Measurements from ENCODE around the gene CLMP.
"Not testable (repeated sequence)": the region's sequence is repeated elsewhere in the genome, so short reads cannot be mapped to it uniquely, and the experiment has no call there.

CLMP gene

GRCh38 chr11:123129920-123130319 lies 65.1 kb downstream of the CLMP start:
- no peak for DNase-seq

GRCh38 chr11:123125169-123125568 lies 69.9 kb downstream of the CLMP start:
- DNase-seq, result no peak

DNA sequence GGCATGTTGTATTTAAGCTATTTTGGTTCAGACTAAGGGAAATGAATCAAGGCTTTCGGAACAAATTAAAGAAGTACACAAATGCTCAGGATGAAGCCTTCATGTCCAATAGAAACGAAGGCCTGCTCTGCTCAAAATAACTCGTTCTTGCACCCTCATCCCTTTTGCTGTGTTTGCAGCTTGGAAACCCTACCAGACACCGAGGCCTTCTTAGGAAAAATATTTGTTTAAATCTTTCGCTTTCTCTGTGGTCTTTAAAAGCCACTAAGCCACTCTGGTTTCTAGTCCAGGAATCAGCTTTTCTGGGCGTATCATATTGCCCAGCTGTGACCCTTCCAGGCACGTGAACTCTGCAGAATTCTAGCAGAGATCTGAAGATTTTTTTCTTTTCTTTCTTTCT lies 72.2 kb downstream of the CLMP start:
- no peak for DNase-seq

DNA sequence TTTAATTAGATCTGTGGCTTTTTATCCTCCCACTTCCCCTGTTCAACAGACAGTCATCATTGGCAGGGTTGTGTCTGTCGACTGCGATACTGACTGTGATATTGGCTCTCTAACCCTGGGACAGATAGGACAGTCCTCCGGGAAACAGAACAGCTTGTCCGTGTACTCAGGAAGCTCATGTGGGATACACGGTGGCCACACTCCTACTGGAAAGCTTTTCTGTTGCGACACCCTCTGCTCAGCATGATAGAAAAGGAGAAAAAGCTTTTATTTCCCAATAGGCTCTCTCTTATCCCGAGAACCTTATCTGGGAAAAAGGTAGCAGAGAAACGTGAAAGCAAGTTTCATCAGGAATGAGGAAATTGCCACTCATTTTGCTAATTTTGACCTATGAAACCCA lies 72.7 kb downstream of the CLMP start:
- DNase-seq, result no peak

- no peak for DNase-seq
These were observed 78.6 kb downstream of the CLMP start for GRCh38 chr11:123116486-123116885.

DNA sequence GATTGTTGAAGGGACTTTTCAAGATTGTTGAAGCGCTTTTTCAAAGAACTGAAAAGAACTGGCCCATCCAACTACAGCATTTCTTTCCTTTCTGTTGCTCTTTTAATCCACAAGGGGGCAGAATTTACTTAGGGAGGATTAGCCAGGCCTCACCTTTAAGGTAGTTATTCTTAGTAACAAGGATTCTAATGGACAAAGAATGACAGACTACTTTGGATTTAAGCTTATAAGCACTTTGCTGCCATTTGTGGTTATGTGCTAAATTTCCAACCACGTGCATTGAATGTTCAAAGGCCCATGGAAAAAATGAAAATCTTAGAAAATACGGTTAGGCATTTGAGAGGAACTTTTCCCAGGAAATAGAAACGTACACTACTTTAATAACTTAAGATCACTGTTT lies 83.6 kb downstream of the CLMP start:
- DNase-seq, result peak in 1 of 2 donors; percentile 68

DNA sequence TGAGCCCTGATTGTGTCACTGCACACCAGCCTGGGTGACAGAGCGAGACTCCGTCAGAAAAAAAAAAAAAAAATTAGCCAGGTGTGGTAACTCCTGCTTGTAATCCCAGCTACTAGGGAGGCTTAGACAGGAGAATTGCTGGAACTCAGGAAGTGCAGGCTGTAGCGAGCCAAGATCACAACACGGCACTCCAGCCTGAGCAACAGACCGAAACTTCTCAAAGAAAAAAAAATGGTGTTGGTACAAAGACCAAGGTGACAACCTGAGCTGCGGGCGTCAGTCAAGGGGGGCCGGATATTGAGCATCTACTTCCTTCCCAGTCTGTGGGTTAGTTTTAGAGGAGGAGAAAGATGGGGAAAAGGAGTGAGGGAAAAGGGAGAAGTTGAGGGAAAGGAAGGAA lies 84.7 kb downstream of the CLMP start:
- no peak for DNase-seq

DNA sequence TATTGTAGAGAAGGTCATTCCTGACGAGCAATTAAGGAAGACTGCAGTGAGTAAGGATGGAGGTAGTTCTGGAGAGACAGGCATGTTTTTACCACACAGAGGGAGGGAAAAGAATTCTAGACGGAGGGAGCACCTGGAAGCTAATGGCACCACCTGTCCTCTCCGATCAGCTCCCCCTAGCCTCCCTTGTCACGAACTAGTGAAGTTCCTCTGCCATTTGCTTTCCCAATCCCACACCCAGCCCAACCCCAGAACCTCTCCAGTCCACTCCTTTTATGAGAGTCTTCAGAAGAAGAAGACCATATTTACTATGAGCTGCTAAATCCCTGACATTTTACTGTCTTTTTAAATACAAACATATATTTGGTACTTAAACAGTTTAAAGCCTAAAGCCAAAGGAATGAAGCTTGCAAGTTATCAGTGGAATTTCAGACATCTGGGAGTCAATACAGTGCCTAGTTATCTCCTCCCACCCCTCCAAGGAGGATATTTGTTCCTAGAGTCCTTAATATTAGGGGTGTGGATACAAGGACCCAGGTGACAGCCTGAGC lies 87.0 kb downstream of the CLMP start:
- no peak for DNase-seq

DNA sequence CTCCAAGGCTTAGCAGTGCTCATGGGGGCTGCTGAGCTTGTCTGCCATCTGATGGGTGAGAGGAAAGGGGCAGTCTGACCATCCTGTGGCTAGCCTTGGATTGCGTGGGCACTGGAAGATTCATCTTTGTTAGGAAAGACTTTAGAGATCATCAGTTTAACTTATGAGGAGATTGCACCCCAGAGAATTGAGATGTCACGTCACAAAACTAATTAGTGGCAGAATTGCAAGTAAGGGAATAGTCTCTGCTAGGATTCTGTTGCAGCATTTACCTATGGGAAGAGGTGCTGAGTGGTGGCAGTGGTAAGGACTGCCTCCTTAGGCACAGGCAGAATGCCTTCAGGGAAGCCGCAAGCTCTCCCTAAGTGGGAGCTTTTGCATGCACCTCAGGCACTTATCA lies 90.4 kb downstream of the CLMP start:
- no peak for DNase-seq

DNA sequence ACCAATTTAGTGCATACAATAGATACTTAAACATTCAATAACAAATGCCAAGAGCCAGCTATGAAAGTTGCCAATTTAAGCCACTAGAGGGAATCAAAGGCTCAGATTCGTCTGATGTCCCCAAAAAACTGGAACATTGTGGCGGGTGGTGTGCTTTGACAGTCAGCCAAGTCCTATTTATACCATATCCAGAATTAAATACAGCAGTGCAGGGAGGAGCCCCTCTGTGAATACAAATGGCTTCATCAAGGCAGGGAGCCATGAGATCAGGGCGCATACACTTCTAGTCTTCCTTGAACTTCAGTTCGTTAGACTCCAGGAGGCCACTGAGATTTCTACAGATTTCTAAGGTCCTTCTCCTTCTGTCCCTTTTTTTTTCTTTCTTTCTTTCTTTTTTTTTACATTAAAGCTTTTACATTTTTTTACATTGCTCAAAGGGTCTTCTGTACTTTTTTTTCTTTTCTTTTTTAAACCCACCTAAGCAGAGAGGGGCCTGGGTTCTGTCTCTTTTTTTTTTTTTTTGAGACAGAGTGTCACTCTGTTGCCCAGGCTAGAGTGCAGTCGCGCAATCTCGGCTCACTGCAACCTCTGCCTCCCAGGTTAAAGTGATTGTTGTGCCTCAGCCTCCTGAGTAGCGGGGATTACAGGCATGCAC lies 91.6 kb downstream of the CLMP start:
- DNase-seq, result peak; percentile 33 to 73

DNA sequence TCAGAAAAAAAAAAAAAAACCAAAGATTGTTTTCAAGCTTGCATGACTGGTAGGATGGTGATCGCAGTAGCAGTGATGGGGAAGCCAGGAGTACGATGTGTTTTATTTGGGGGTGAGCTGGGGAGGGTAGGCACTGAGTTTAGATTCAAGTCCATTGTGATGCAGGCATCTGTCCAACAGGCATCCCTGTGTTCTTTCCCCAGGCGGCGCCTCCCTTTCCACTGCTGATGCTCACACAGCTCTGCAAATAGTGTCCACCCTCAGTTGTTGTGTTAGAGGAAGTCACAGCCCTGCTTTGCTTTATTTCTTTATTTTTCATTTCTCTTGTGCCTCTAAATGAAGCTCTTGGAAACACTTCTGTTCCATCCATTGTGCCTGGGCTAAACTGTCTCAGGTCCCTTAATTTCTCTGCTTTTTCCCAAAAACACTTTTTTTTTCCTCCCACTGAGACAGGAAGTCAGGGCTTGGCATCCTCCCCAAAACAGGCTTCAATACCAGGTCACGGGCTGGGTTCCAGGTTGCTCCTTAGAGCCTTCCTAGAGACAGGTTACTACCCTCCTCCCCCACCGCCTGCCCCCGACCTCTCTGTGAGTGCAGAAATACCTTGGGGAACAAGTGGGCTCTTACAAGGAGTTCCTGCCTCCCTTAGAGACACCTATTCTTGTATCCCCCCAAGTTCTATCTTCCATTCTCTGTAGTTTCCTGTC lies 94.5 kb downstream of the CLMP start:
- no peak for DNase-seq

- no peak for DNase-seq
These were observed 96.1 kb downstream of the CLMP start for GRCh38 chr11:123098990-123099389.

DNA sequence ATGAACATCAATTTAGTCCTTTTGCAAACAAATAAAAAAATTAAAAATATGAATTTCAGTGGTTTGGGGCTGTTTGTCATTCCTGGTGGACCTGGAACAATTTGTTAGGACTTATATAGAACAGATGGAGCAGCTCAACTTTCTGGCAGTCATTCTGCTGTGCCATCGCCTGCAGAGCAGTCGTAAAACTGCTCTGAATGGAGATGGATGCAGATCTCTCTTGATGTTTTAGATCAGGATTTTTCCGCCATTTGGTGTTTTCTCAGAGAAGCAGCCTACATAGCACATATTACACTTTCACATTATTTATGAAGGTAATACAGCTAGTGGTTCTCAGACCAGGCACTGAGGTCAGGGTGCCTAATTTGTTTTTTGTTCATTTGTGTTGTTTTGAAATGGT lies 101.3 kb downstream of the CLMP start:
- no peak for DNase-seq

- no peak for DNase-seq
These were observed 103.5 kb downstream of the CLMP start for GRCh38 chr11:123091506-123091905.

DNA sequence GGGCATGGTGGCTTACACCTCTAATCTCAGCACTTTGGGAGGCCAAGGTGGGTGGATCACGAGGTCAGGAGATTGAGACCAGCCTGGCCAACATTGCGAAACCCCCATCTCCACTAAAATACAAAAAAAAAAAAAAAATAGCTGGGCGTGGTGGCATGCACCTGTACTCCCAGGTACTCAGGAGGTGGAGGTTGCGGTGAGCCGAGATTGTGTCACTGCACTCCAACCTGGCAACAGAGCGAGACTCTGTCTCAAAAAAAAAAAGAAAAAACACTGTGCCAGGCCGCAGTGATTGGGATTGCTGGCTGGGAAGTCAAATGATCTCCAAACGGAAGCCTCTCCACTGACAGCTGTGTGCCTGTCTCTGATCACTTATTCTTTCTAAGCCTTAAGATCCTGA lies 104.9 kb downstream of the CLMP start:
- DNase-seq, result not testable (repeated sequence)

GRCh38 chr11:123088896-123089295 lies 106.2 kb downstream of the CLMP start:
- DNase-seq, result not testable (repeated sequence)

DNA sequence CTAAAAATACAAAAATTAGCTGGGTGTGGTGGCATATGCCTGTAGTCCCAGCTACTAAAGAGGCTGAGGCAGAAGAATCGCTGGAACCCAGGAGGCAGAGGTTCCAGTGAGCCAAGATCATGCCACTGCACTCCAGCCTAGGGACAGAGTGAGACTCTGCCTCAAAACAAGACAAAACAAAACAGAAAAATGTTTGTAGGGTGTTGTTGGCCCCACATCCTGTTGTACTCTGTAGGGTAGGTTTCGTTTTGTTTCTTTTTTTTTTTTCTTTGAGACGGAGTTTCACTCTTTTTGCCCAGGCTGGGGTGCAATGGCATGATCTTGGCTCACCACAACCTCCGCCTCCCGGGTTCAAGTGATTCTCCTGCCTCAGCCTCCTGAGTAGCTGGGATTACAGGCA lies 107.4 kb downstream of the CLMP start:
- peak; percentile 33 to 76 for DNase-seq

GRCh38 chr11:123086305-123086704 lies 108.7 kb downstream of the CLMP start:
- DNase-seq, result no peak

- no peak for DNase-seq
These were observed 109.6 kb downstream of the CLMP start for GRCh38 chr11:123085497-123085896.

- DNase-seq, result no peak
These were observed 110.6 kb downstream of the CLMP start for GRCh38 chr11:123084454-123084853.

GRCh38 chr11:123083623-123084029 lies 111.4 kb downstream of the CLMP start:
- DNase-seq, result peak; percentile 76 to 84

DNA sequence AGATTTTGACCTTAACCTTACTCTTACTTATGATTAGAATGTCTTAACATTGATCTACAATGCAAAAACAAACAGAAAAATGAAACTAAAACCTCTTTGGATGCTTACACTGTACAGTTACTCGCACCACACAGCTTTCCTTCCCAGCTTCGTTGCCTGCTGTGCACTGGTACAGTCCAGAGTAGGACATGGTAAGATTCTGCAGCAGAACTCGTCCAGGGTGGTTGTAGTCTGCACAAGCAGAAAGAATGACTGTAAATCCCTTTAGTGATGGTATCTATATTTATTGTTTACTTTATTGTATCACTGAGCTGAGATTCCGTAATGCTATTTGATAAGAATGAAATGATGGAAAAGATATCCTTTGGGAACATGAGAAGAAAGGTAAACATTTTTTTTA lies 112.1 kb downstream of the CLMP start:
- DNase-seq, result no peak

GRCh38 chr11:123080015-123080414 lies 115.0 kb downstream of the CLMP start:
- no peak for DNase-seq

- no peak for DNase-seq
These were observed 118.6 kb downstream of the CLMP start for GRCh38 chr11:123076484-123076883.
